SK-N-SH (cell line): ENCODE results near the gene SMAD2. TPM values are rescaled to one million over a fixed set of nuclear protein-coding genes. Genes with fewer than 3 reads are reported as not detected.

Experiments used
- polyA plus RNA-seq, 3 experiments: library from polyadenylated mRNA; depleted of rRNA; stranded (reverse); fragments of >200 nt; gene quantifications; 2 replicates each; pipeline ENCODE4 v1.2.3, GENCODE V29; 2012
- small RNA-seq, 7 experiments: library from RNA; depleted of rRNA; stranded (forward); fragments of <200 nt; gene quantifications; one replicate each; pipeline ENCODE3, GENCODE V24; 2012

Gene SMAD2
- polyA plus RNA-seq, 1 of the 3 experiments (the other 2 are of a cell fraction), result 36.3 TPM

Small RNA genes lying within 50 kb of the gene (small RNA-seq; reads per million reads assigned to genes)
- gene AC120349.2 (0 to 7.9 (median 0) reads per million in 7 experiments), gene MTCO2P2 (0 reads per million in 7 experiments)
